Kidney epithelial cell (primary cell): Measurements from ENCODE around the gene DLGAP1. TPM values are rescaled to one million over a fixed set of nuclear protein-coding genes. Genes with fewer than 3 reads are reported as not detected.

Experiments
- DNase-seq: peaks from one replicate; pipeline ENCODE4 v3.0.0-alpha.2; 2010; ENCODE audit warnings: low read depth
- H3K27me3 ChIP-seq: 2 replicates; pipeline ENCODE4 v1.6.0; 2011; ENCODE audit warnings: low read length; ENCODE audit not compliant: control insufficient read depth, insufficient read depth
- H3K36me3 ChIP-seq: 2 replicates; pipeline ENCODE4 v1.5.1; 2011; ENCODE audit warnings: low read length; ENCODE audit not compliant: control insufficient read depth, insufficient read depth
- H3K4me3 ChIP-seq: 2 replicates; pipeline ENCODE4 v1.5.1; 2011; ENCODE audit warnings: low read depth, mild to moderate bottlenecking, control low read depth, low read length
- CTCF ChIP-seq: IDR thresholded peaks from 2 replicates; pipeline ENCODE4 v1.5.1; 2011; ENCODE audit warnings: mild to moderate bottlenecking, moderate library complexity, low read length, control low read depth, inconsistent platforms; ENCODE audit not compliant: insufficient read depth, poor library complexity, severe bottlenecking
- total RNA-seq: library from RNA; depleted of rRNA; stranded (reverse); fragments of >200 nt; gene quantifications from 2 replicates; pipeline ENCODE4 v1.2.3, GENCODE V29; 2015

The DLGAP1 gene
- total RNA-seq, 1 donor from 2014 or later: 2.6 TPM

DNA sequence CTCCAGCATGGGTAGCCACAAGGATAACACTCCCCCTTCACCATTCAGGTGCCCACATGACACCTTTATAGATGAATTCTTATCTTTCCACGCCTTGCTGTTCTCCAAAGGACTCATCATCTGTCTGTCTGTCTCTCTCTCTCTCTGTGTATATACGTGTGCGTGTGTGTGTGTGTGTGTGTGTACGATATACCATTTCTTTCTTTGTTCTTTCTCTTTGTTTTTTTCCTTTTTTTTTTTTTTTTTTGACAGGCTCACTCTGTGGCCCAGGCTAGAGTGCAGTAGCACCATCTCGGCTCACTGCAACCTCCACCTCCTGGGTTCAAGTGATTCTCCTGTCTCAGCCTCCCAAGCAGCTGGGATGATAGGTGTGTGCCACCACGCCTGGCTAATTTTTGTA lies 98.2 kb downstream of the DLGAP1 start:
- no peaks in the 10 kb centered on the region for H3K36me3 ChIP-seq
- no peak overlapping the region for H3K4me3 ChIP-seq
- H3K27me3 ChIP-seq: no peaks in the 10 kb centered on the region
- no peak for DNase-seq
- TF ChIP-seq CTCF: no peak

- Histone ChIP-seq H3K4me3 (no peak overlapping the region), H3K36me3 (no peaks in the 10 kb centered on the region), H3K27me3 (no peaks in the 10 kb centered on the region)
- no peak for DNase-seq
- TF ChIP-seq CTCF: no peak
Measured at GRCh38 chr18:4353853-4354418, 101.2 kb downstream of the DLGAP1 start.

DNA sequence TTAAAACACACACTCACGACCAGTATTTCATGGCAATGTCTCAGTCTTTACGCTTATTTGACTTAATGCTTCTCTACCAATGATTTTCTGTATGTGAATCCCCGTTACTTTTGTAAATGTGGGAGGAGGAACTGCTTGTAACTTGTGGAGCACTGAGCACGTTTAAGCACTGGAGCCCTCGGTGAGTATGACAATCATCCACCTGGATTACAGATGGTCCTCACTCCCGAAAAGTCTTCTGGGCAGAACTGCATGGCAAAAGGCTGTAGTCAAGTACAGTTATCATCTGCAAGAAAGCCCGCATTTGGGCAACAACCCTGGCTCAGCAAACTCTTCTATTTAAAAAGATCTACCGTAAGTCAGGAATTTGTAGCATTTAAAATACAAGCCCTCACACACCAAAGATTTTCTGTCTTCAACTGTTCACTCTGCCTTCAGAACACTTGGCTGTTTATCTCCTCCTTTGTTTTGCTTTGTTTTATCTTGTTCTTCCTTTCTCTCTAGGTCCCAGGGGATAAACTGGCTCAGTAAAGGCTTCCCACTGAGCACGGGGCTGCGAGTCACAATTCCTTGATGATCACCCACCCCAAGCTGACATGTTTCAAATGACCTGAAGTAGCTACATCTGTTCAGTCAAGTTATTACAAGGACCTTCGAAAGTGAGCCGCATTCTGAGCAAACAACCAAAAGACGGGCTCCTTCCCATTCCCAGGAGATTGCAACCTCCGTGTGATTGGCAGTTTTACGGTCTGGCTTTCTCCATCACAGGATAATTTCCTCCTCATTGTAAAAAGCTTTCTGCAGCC lies 102.2 kb downstream of the DLGAP1 start:
- H3K4me3 ChIP-seq: no peak overlapping the region
- H3K27me3 ChIP-seq: no peaks in the 10 kb centered on the region
- no peaks in the 10 kb centered on the region for H3K36me3 ChIP-seq
- no peak for TF ChIP-seq CTCF
- no peak for DNase-seq

DNA sequence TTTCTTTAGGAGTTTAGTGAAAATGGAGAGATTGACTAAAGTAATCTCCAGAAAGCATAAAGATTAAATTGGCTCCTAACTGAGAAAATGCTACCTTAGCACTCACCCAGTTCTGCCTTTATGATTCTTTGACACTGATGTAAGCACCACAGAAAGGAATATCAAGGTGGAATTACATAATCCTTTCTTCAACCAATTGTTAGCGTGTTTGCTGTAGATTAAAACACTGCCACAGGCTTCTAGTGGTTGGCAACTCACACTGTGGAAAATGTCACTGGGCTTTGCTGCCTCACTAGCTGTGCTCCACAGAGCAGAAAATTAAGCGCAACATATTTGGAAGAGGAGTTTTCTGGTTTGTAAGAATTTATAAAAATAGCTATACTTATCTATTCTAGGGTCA lies 104.1 kb downstream of the DLGAP1 start:
- Histone ChIP-seq H3K27me3 (no peaks in the 10 kb centered on the region), H3K4me3 (no peak overlapping the region), H3K36me3 (no peaks in the 10 kb centered on the region)
- no peak for DNase-seq
- no peak for TF ChIP-seq CTCF

- no peaks in the 10 kb centered on the region for H3K36me3 ChIP-seq
- H3K27me3 ChIP-seq: no peaks in the 10 kb centered on the region
- DNase-seq: no peak
- no peak overlapping the region for H3K4me3 ChIP-seq
- no peak for TF ChIP-seq CTCF
Measured at GRCh38 chr18:4335386-4335785, 119.7 kb downstream of the DLGAP1 start.
